Tibial nerve (tissue), 4 donors: ENCODE measurements around the gene MPND.

ENCODE experiments used
- EP300 ChIP-seq, 2 donors: sonication (generic); formaldehyde crosslinking; IDR thresholded peaks; one replicate each; pipeline ENCODE4 v1.6.1; 2017; ENCODE audit warnings: antibody characterized with exemption in 2 of 2, mild to moderate bottlenecking in 1 of 2
- POLR2A ChIP-seq, 2 donors: fragments of 450-650 bp; IDR thresholded peaks; one replicate each; pipeline ENCODE4 v1.6.1; 2017; ENCODE audit warnings: antibody characterized with exemption in 2 of 2, mild to moderate bottlenecking in 2 of 2, moderate library complexity in 2 of 2
- TF ChIP-seq, protein P1 (sequence below), 5 experiments: fragments of 200-600 bp in 3 of 5; fragments of 450-650 bp in 2 of 5; sonication (generic) in 3 of 5; IDR thresholded peaks; one replicate each; pipeline ENCODE4 v1.5.1; 2016 to 2019; ENCODE audit warnings: antibody characterized with exemption in 5 of 5, mild to moderate bottlenecking in 3 of 5, moderate library complexity in 2 of 5

DNA sequence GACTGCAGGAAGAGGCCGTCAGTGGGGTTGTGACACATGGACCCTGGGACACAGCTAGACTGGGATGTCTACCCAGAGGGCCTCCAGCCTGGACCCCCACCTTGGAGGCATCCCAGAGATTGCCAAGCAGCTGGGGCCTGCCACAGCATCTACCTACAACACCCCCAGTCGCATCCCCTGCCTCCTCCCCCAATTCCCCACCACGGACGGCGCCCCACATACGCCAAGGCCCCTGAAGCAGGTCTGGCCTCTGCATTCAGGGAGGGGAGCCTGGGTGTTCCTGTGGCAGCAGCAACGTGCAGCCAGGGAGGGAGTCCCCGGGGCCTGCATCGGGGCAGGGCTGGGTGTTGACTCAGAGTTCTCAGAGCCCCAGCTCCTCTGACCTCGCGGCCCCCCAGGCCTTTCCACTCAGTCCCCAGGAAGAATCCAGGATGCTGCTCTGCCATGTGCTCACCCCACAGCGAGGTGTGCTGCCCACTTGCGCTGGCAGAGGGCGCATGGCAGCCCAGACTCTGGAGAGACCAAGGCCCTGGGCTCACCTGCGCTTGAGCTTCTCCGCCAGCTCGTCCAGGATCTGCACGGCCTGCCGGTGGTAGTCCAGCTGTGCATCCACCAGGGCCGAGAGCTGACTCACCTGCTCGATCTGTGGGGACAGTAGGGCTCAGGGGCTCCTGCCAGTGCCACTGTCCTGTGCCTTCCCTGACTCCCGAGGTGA lies 19.6 kb downstream of the MPND start:
- TF ChIP-seq, protein P1, sequence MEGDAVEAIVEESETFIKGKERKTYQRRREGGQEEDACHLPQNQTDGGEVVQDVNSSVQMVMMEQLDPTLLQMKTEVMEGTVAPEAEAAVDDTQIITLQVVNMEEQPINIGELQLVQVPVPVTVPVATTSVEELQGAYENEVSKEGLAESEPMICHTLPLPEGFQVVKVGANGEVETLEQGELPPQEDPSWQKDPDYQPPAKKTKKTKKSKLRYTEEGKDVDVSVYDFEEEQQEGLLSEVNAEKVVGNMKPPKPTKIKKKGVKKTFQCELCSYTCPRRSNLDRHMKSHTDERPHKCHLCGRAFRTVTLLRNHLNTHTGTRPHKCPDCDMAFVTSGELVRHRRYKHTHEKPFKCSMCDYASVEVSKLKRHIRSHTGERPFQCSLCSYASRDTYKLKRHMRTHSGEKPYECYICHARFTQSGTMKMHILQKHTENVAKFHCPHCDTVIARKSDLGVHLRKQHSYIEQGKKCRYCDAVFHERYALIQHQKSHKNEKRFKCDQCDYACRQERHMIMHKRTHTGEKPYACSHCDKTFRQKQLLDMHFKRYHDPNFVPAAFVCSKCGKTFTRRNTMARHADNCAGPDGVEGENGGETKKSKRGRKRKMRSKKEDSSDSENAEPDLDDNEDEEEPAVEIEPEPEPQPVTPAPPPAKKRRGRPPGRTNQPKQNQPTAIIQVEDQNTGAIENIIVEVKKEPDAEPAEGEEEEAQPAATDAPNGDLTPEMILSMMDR (IDR thresholded peaks at IDR 0.05) = no peak
- no peak for TF ChIP-seq POLR2A (IDR thresholded peaks at IDR 0.05)
- TF ChIP-seq EP300 (IDR thresholded peaks at IDR 0.05) = no peak
